A673 (cell line): ENCODE results near the gene TTC7B.
"Not testable (repeated sequence)": the region's sequence is repeated elsewhere in the genome, so short reads cannot be mapped to it uniquely, and the experiment has no call there.

ENCODE experiments used
- CTCF ChIP-seq: fragments of 300-800, 200-600 bp; sonication (generic); conservative IDR thresholded peaks from 2 replicates; pipeline ENCODE4 v1.5.1; 2017; ENCODE audit warnings: low read depth, mild to moderate bottlenecking, antibody characterized with exemption, low read length, moderate library complexity, mixed read lengths
- EZH2 ChIP-seq: fragments of 200-600 bp; sonication (generic); IDR thresholded peaks from 2 replicates; pipeline ENCODE4 v1.6.1; 2017; ENCODE audit warnings: borderline replicate concordance, low read depth, mild to moderate bottlenecking, mixed read lengths, antibody characterized with exemption, low read length; ENCODE audit not compliant: poor library complexity, severe bottlenecking

- TF ChIP-seq CTCF, EZH2: not testable (repeated sequence)
Measured at GRCh38 chr14:90840667-90841066, 24.4 kb upstream of the TTC7B start.
